DOHH2 (cell line): ENCODE results near the gene OBSCN.

ENCODE experiments used
- CTCF ChIP-seq: fragments of 200-600 bp; sonication (generic); IDR thresholded peaks from one replicate; pipeline ENCODE4 v1.5.1; 2014; ENCODE audit warnings: antibody characterized with exemption, mild to moderate bottlenecking, low read depth, low read length; ENCODE audit not compliant: poor library complexity, severe bottlenecking
- EZH2phosphoT487 ChIP-seq: fragments of 200-600 bp; sonication (generic); IDR thresholded peaks from 2 replicates; pipeline ENCODE4 v1.6.1; 2017; ENCODE audit warnings: borderline replicate concordance, mild to moderate bottlenecking, antibody characterized with exemption, low read length, moderate library complexity, mixed read lengths

- TF ChIP-seq CTCF (no peak), EZH2phosphoT487 (no peak)
Measured at GRCh38 chr1:228222548-228222947, 14.7 kb downstream of the OBSCN start.
